Activated B cell treated with CpG ODN at 0.5 μM for 24 hours (primary cell): Measurements from ENCODE around the gene DBF4. TPM values are rescaled to one million over a fixed set of nuclear protein-coding genes. Genes with fewer than 3 reads are reported as not detected.
"Not testable (repeated sequence)": the region's sequence is repeated elsewhere in the genome, so short reads cannot be mapped to it uniquely, and the experiment has no call there.

ENCODE experiments used
- ATAC-seq: fragments of 200-7000 bp; cut with Tn5 transposase; one replicate; pipeline ENCODE4 v1.10.0; 2021; ENCODE audit warnings: low read depth, mild to moderate bottlenecking, moderate library complexity
- CTCF ChIA-PET: fragments of 350-600 bp; sonication (Branson Sonifier 250); formaldehyde crosslinking; loops from one replicate; lab custom pipeline; 2021; ENCODE audit warnings: antibody characterized with exemption; lab: Charles Lee
- POLR2A ChIA-PET: fragments of 350-600 bp; sonication (Branson Sonifier 250); formaldehyde crosslinking; loops from one replicate; lab custom pipeline; 2021; ENCODE audit warnings: antibody characterized with exemption; lab: Charles Lee
- DNase-seq: peaks from one replicate; pipeline ENCODE4 v3.0.0; 2022
- H3K27ac Mint-ChIP-seq: one replicate; pipeline ENCODE4 v1.8.0; 2020; ENCODE audit warnings: mixed read lengths
- H3K27me3 Mint-ChIP-seq: one replicate; pipeline ENCODE4 v1.8.0; 2021; ENCODE audit warnings: mixed read lengths
- H3K36me3 Mint-ChIP-seq: one replicate; pipeline ENCODE4 v1.8.0; 2021; ENCODE audit warnings: low read depth, mixed read lengths
- H3K4me1 Mint-ChIP-seq: one replicate; pipeline ENCODE4 v1.8.0; 2021; ENCODE audit warnings: mixed read lengths
- H3K4me3 Mint-ChIP-seq: one replicate; pipeline ENCODE4 v1.8.0; 2020; ENCODE audit warnings: mild to moderate bottlenecking, mixed read lengths
- H3K9me3 Mint-ChIP-seq: one replicate; pipeline ENCODE4 v1.8.0; 2020; ENCODE audit warnings: mixed read lengths
- intact Hi-C: fragments of 100-400 bp; cut with micrococcal nuclease; formaldehyde crosslinking; loops from one replicate; pipeline ENCODE4 v1.15.1; 2024
- total RNA-seq: library from RNA; stranded (reverse); gene quantifications from 2 replicates; pipeline ENCODE4 v1.2.3, GENCODE V29; 2022
- TF ChIP-seq, protein P1 (sequence below): fragments of 200-600 bp; IDR thresholded peaks from one replicate; pipeline ENCODE4 v1.8.0; 2022; ENCODE audit warnings: antibody characterized with exemption, mild to moderate bottlenecking

Gene DBF4
- total RNA-seq, 1 donor from 2014 or later: 30.3 TPM

GRCh38 chr7:87850836-87851593 is 25.3 kb upstream of the DBF4 start:
- H3K27me3 Mint-ChIP-seq: no peaks in the 10 kb centered on the region
- peaks cover 20% of the 10 kb centered on the region for H3K4me1 Mint-ChIP-seq
- ATAC-seq (no peak), DNase-seq (no peak)
- intact Hi-C loops: no loop called here
- TF ChIP-seq, protein P1, sequence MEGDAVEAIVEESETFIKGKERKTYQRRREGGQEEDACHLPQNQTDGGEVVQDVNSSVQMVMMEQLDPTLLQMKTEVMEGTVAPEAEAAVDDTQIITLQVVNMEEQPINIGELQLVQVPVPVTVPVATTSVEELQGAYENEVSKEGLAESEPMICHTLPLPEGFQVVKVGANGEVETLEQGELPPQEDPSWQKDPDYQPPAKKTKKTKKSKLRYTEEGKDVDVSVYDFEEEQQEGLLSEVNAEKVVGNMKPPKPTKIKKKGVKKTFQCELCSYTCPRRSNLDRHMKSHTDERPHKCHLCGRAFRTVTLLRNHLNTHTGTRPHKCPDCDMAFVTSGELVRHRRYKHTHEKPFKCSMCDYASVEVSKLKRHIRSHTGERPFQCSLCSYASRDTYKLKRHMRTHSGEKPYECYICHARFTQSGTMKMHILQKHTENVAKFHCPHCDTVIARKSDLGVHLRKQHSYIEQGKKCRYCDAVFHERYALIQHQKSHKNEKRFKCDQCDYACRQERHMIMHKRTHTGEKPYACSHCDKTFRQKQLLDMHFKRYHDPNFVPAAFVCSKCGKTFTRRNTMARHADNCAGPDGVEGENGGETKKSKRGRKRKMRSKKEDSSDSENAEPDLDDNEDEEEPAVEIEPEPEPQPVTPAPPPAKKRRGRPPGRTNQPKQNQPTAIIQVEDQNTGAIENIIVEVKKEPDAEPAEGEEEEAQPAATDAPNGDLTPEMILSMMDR: no peak
- no peak overlapping the region for H3K27ac Mint-ChIP-seq
- peaks cover 41% of the 10 kb centered on the region for H3K36me3 Mint-ChIP-seq
- ChIA-PET CTCF (interaction anchor here (0.6 kb wide), 1 partner anchor 388 kb away, joined by 3 read pairs; no protein-coding TSS in a partner anchor), POLR2A (no interaction called here)
- H3K9me3 Mint-ChIP-seq: no peaks in the 10 kb centered on the region
- no peak overlapping the region for H3K4me3 Mint-ChIP-seq

- intact Hi-C loops: loop anchor here (2.0 kb wide), 1 partner anchor 24 kb away; the partner anchor contains the start of genes DBF4 and SLC25A40
- Mint-ChIP-seq H3K27ac (no peak overlapping the region), H3K9me3 (no peaks in the 10 kb centered on the region), H3K36me3 (peaks cover 42% of the 10 kb centered on the region), H3K4me1 (peaks cover 20% of the 10 kb centered on the region), H3K4me3 (no peak overlapping the region), H3K27me3 (no peaks in the 10 kb centered on the region)
- POLR2A ChIA-PET: no interaction called here
- CTCF ChIA-PET: no interaction called here
- DNase-seq (no peak), ATAC-seq (no peak)
- TF ChIP-seq, protein P1: no peak
Measured at GRCh38 chr7:87852306-87852705, 24.0 kb upstream of the DBF4 start.

- DNase-seq (no peak), ATAC-seq (no peak)
- Mint-ChIP-seq H3K4me1 (peaks cover 20% of the 10 kb centered on the region), H3K4me3 (no peak overlapping the region), H3K27ac (no peak overlapping the region), H3K9me3 (no peaks in the 10 kb centered on the region), H3K36me3 (peaks cover 49% of the 10 kb centered on the region), H3K27me3 (no peaks in the 10 kb centered on the region)
- TF ChIP-seq, protein P1: no peak
- CTCF ChIA-PET: no interaction called here
- POLR2A ChIA-PET: no interaction called here
- intact Hi-C loops: loop anchor here (2.0 kb wide), 1 partner anchor 23 kb away; the partner anchor contains the start of genes DBF4 and SLC25A40
Measured at GRCh38 chr7:87853237-87853864, 22.9 kb upstream of the DBF4 start.

- intact Hi-C loops: no loop called here
- no peaks in the 10 kb centered on the region for H3K27me3 Mint-ChIP-seq
- CTCF ChIA-PET: no interaction called here
- H3K36me3 Mint-ChIP-seq: peaks cover 45% of the 10 kb centered on the region
- peaks cover 4% of the 10 kb centered on the region for H3K4me1 Mint-ChIP-seq
- no peaks in the 10 kb centered on the region for H3K9me3 Mint-ChIP-seq
- H3K27ac Mint-ChIP-seq: no peak overlapping the region
- DNase-seq (no peak), ATAC-seq (no peak)
- TF ChIP-seq, protein P1: no peak
- POLR2A ChIA-PET: no interaction called here
- no peak overlapping the region for H3K4me3 Mint-ChIP-seq
Measured at GRCh38 chr7:87858417-87859100, 17.7 kb upstream of the DBF4 start.

DNA sequence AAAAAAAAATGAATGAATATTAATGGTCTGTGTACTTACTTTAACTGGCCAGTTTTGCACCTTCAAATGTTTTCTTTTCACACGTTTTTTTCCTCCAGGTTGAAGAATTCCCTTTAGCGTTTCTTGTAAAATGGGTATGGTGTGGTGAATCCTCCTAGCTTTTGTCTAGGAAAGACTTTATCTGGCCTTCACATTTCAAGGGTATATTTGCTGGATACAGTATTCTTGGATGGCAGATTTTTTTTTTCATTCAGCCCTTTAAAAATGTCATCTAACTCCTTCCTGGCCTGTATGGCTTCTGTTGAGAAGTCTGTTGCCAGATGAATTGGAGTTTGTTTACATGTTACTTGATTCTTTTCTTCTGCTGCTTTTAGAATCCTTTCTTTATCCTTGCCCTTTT is 10.2 kb upstream of the DBF4 start:
- H3K9me3 Mint-ChIP-seq: peaks cover 23% of the 10 kb centered on the region
- ChIA-PET CTCF (no interaction called here), POLR2A (no interaction called here)
- H3K36me3 Mint-ChIP-seq: peaks cover 50% of the 10 kb centered on the region
- TF ChIP-seq, protein P1: no peak
- H3K4me3 Mint-ChIP-seq: no peak overlapping the region
- no peak overlapping the region for H3K27ac Mint-ChIP-seq
- no peaks in the 10 kb centered on the region for H3K27me3 Mint-ChIP-seq
- intact Hi-C loops: no loop called here
- DNase-seq (no peak), ATAC-seq (no peak)
- peaks cover 5% of the 10 kb centered on the region for H3K4me1 Mint-ChIP-seq

DNA sequence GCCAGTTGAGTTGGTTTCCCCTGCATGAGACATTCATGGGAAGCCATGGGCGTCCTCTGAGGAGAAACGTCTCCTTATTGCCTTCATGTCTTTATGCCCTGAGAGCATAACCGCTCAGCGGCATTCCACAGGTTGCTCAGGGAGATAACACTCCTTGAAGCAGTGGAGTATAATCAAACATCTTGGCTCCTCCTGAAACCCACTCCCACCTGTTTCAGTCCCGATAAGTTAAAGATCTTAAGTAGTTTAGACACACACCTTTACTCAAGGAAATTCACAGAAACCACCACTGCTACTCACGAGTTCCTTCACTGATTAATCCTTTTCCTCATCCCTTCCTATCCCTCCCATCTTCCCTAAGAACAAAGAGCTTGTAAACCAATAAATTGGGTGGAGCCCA is 9.8 kb upstream of the DBF4 start:
- ATAC-seq, intact Hi-C loops, H3K27me3 Mint-ChIP-seq, H3K4me1 Mint-ChIP-seq, CTCF ChIA-PET, H3K27ac Mint-ChIP-seq, DNase-seq, H3K4me3 Mint-ChIP-seq, POLR2A ChIA-PET: not testable (repeated sequence)
- Mint-ChIP-seq H3K36me3 (peaks cover 52% of the 10 kb centered on the region), H3K9me3 (peaks cover 23% of the 10 kb centered on the region)
